ENCODE results near the gene SLC35F1.

DNA sequence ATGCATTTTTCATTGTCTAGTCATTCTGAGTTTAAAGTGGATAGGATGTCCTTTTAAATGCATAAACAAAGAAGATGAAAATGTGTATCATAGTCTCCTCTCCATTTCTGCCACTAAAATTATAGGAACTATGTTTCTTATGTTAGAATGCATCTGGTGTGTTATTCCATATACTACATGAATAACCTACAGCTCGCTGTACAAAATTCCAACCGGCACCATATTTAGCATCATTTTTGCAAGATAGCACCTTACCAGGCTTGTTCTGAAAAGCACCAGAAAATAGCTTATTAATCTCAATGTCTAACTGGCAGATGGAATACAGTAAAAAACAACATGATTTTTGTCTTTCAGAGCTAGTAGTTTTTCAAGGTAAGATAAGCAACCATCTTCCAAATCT lies 241.5 kb downstream of the SLC35F1 start:
- no peak for TF ChIP-seq CTCF (IDR thresholded peaks at IDR 0.05)
- TF ChIP-seq ATOH8 (CRISPR knock-in tag; IDR thresholded peaks at IDR 0.05; ENCODE audit: low read depth) = no peak
- no peak for TF ChIP-seq HDAC2 (IDR thresholded peaks at IDR 0.05)
- no peak for TF ChIP-seq HEYL (CRISPR knock-in tag; IDR thresholded peaks at IDR 0.05)
- TF ChIP-seq CBX2 (IDR thresholded peaks at IDR 0.05; ENCODE audit: borderline replicate concordance, low read depth) = no peak
- TF ChIP-seq SMC3 (IDR thresholded peaks at IDR 0.05) = no peak
- TF ChIP-seq RAD21 (conservative IDR thresholded peaks at IDR 0.05 in 1 of 2, IDR thresholded peaks at IDR 0.05 in 1 of 2) = no peak
- TF ChIP-seq, protein P1, sequence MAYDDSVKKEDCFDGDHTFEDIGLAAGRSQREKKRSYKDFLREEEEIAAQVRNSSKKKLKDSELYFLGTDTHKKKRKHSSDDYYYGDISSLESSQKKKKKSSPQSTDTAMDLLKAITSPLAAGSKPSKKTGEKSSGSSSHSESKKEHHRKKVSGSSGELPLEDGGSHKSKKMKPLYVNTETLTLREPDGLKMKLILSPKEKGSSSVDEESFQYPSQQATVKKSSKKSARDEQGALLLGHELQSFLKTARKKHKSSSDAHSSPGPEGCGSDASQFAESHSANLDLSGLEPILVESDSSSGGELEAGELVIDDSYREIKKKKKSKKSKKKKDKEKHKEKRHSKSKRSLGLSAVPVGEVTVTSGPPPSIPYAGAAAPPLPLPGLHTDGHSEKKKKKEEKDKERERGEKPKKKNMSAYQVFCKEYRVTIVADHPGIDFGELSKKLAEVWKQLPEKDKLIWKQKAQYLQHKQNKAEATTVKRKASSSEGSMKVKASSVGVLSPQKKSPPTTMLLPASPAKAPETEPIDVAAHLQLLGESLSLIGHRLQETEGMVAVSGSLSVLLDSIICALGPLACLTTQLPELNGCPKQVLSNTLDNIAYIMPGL (CRISPR knock-in tag; IDR thresholded peaks at IDR 0.05; ENCODE audit: borderline replicate concordance) = no peak
- TF ChIP-seq RARB (CRISPR knock-in tag; IDR thresholded peaks at IDR 0.05) = no peak
- no peak for TF ChIP-seq RCOR1 (IDR thresholded peaks at IDR 0.05; ENCODE audit: low read depth, low read length)
- TF ChIP-seq POLR2A (IDR thresholded peaks at IDR 0.05; ENCODE audit: low read length) = no peak
- no peak for TF ChIP-seq JUN (IDR thresholded peaks at IDR 0.05)
- no peak for TF ChIP-seq ZSCAN20 (CRISPR knock-in tag; IDR thresholded peaks at IDR 0.05)
